ENCODE data around the gene SMYD2. TPM values are rescaled to one million over a fixed set of nuclear protein-coding genes. Genes with fewer than 3 reads are reported as not detected.

SMYD2 gene
- total and polyA plus RNA-seq, 2 of the 8 experiments (the other 6 are each of a cell fraction or from before 2014, with no cell fraction given), result 3.0 to 5.2 TPM

DNA sequence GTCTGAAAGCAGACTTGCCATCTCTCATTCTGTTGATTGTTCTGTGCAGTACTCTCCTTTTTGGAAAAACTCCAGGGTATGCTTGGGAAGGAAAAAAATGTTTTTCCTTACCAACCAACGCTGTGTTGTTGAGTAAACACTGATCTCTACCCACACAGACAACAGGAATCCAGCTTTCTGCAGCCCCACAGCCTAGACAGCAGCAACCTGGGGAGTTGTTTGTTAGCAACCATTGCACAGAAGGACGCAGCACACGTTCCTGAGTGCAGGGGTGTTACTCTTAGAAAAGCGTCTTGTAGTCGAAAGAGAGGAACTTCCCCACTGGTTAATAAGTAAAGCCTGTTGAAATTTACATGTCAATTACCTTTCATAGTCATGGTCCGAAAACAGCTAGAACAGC lies 56.6 kb downstream of the SMYD2 start:
- Histone ChIP-seq H2BK15ac (ENCODE audit: low read length) (no peak overlapping the region), H3K4me2 (ENCODE audit: insufficient read depth in 1 of 2, low read depth in 2 of 2, low read length in 2 of 2) (peak overlapping the region in 1 of 2 experiments; percentile 26; a peak in 2 of 4 replicates), H4K20me1 (replicated peaks in 1 of 2; ENCODE audit: control insufficient read depth in 1 of 2, insufficient read depth in 2 of 2, low read length in 2 of 2) (no peaks in the 10 kb centered on the region), H3K36me3 (ENCODE audit: control insufficient read depth in 2 of 4, insufficient read depth in 4 of 4, low read length in 3 of 4) (no peaks in the 10 kb centered on the region), H3K56ac (replicated peaks; ENCODE audit: insufficient read length, low read depth, low read length) (no peak overlapping the region), H4K5ac (ENCODE audit: insufficient read length, low read depth, low read length) (no peak overlapping the region), H3K23ac (ENCODE audit: insufficient read length) (no peak overlapping the region), H3K27me3 (replicated peaks in 1 of 4; ENCODE audit: control insufficient read depth in 3 of 4, extremely low read depth in 1 of 4, insufficient read depth in 3 of 4, low read length in 3 of 4) (no peaks in the 10 kb centered on the region), H4K91ac (replicated peaks; ENCODE audit: insufficient read length, low read length) (no peak overlapping the region), H2AFZ (ENCODE audit: low read length) (no peak overlapping the region), H2BK5ac (ENCODE audit: low read depth, low read length) (no peak overlapping the region), H2BK120ac (replicated peaks; ENCODE audit: low read depth, low read length) (no peak overlapping the region), H4K8ac (ENCODE audit: extremely low read depth, insufficient read depth, low read length) (no peak overlapping the region), H2AK5ac (ENCODE audit: low read depth, low read length) (no peak overlapping the region), H3K14ac (ENCODE audit: insufficient read length) (no peak overlapping the region), H3K9me3 (ENCODE audit: insufficient read depth in 2 of 2, low read depth in 1 of 2, low read length in 1 of 2) (no peaks in the 10 kb centered on the region), H3K4ac (replicated peaks; ENCODE audit: insufficient read length, low read depth, low read length) (no peak overlapping the region), H3K27ac (ENCODE audit: low read depth, low read length) (0 out of 2 replicates have a peak overlapping the region, but pooled peaks have one; percentile 33), H3K23me2 (ENCODE audit: low read depth, low read length) (no peaks in the 10 kb centered on the region; the same call in 1 of the 2 replicates), H3K9ac (replicated peaks in 1 of 4; ENCODE audit: extremely low read depth in 1 of 4, low read depth in 3 of 4, low read length in 3 of 4) (no peak overlapping the region), H2BK12ac (ENCODE audit: low read depth, low read length) (peak overlapping the region; percentile 6; the same call in 1 of the 2 replicates), H3K4me1 (replicated peaks in 1 of 4; ENCODE audit: control insufficient read depth in 3 of 4, insufficient read depth in 4 of 4, low read length in 3 of 4) (peaks cover 2 to 8% (median 6%) of the 10 kb centered on the region in 4 experiments; a peak in 6 of 7 replicates), H3K4me3 (ENCODE audit: extremely low read depth in 1 of 4, insufficient read depth in 2 of 4, low read depth in 3 of 4, low read length in 4 of 4) (no peak overlapping the region), H3K79me2 (ENCODE audit: control insufficient read depth in 1 of 2, insufficient read depth in 2 of 2, low read length in 2 of 2) (no peaks in the 10 kb centered on the region), H3K79me1 (ENCODE audit: low read depth, low read length) (no peaks in the 10 kb centered on the region), H2BK20ac (ENCODE audit: low read length) (no peak overlapping the region), H3K18ac (ENCODE audit: extremely low read depth, low read length) (no peak overlapping the region)
- peak; percentile 45 for FAIRE-seq
- CTCF ChIA-PET (ENCODE audit: partially characterized antibody), result interaction anchor here (0.7 to 19.1 kb wide), 9 partner anchors 7 to 290 kb away, joined by 3 to 610 read pairs (median 84); no protein-coding TSS in a partner anchor
- WGBS, 2 experiments (ENCODE audit: extremely low coverage in 1 of 2, insufficient coverage in 1 of 2, insufficient read length in 1 of 2, insufficient replicate concordance in 2 of 2, low coverage in 1 of 2, low lambda C conversion rate in 2 of 2, missing lambda C conversion rate in 1 of 2), result 59% methylated on average over 6 of the region's 6 CpGs; no CpG with 5 or more reads in 1 of the 2 experiments
- no peak for DNase-seq (ENCODE audit: low read depth in 1 of 2, low spot score in 2 of 2)
- TF ChIP-seq GTF2F1 (IDR thresholded peaks at IDR 0.05; ENCODE audit: borderline replicate concordance, low read depth, low read length) (no peak), NRF1 (IDR thresholded peaks at IDR 0.05; ENCODE audit: low read depth, low read length) (no peak), BRCA1 (IDR thresholded peaks at IDR 0.05; ENCODE audit: low read depth, low read length) (no peak), RXRA (IDR thresholded peaks at IDR 0.05; ENCODE audit: insufficient read depth, low read depth, low read length) (no peak), SIN3A (conservative IDR thresholded peaks at IDR 0.05 in 1 of 2, IDR thresholded peaks at IDR 0.05 in 1 of 2; ENCODE audit: low read depth in 1 of 2, low read length in 2 of 2) (no peak), TEAD4 (IDR thresholded peaks at IDR 0.05; ENCODE audit: low read depth, low read length) (0 out of 2 replicates have a peak, but pooled peaks have one; percentile 1), EP300 (IDR thresholded peaks at IDR 0.05; ENCODE audit: borderline replicate concordance in 1 of 2, low read depth in 2 of 2, low read length in 2 of 2) (peak in 1 of 2 experiments; percentile 47; a peak in 1 of 3 replicates), ZNF274 (IDR thresholded peaks at IDR 0.05; ENCODE audit: borderline replicate concordance, extremely low read depth, low read length) (no peak)
- POLR2A ChIA-PET (ENCODE audit: partially characterized antibody), result no interaction called here

Data from H1 (cell line).